Epithelial cell of prostate (primary cell): ENCODE data around the gene NKD2.
"Not testable (repeated sequence)": the region's sequence is repeated elsewhere in the genome, so short reads cannot be mapped to it uniquely, and the experiment has no call there.

ENCODE experiments used
- DNase-seq: peaks from one replicate; pipeline ENCODE4 v3.0.0-alpha.2; 2011; ENCODE audit warnings: low read depth, low spot score
- H3K27ac ChIP-seq: fragments of 450-650 bp; 2 replicates; pipeline ENCODE4 v1.5.1; 2017; ENCODE audit warnings: mild to moderate bottlenecking

NKD2 gene

DNA sequence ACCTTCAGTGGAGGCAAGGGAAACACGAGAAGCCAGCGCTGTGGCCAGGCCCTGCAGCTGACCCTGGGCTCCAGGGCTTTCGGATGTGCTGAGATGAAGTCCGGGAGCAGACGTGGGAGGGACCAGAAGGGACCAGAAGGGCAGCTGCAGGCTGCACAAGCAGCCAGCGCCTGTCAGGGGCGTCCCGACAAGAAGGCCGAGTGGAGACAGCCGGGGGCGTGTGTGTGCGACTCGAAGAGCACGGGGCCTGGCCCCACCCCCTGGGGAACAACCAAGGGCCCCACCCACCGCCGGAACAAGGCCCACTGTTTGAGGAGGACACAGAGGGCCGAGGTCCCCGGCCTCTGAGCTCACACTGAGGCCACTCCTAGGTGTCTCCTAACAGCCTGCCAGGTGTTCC is 71.8 kb downstream of the NKD2 start:
- no peak for DNase-seq
- H3K27ac ChIP-seq, result no peak overlapping the region

GRCh38 chr5:1081519-1081918 is 72.9 kb downstream of the NKD2 start:
- DNase-seq, result no peak
- H3K27ac ChIP-seq, result no peak overlapping the region

DNA sequence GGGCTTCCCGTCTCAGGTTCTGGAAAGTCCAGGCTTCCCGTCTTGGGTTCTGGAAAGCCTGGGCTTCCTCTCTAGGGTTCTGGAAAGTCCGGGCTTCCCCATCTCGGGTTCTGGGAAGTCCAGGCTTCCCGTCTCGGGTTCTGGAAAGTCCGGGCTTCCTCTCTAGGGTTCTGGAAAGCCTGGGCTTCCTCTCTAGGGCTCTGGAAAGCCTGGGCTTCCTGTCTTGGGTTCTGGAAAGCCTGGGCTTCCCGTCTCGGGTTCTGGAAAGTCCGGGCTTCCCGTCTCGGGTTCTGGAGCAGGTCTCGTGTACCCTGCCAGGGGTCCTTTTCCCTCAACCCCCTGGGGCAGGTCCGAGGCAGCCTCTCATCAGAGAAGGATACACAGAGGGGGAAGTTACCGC is 74.4 kb downstream of the NKD2 start:
- H3K27ac ChIP-seq, DNase-seq: not testable (repeated sequence)

DNA sequence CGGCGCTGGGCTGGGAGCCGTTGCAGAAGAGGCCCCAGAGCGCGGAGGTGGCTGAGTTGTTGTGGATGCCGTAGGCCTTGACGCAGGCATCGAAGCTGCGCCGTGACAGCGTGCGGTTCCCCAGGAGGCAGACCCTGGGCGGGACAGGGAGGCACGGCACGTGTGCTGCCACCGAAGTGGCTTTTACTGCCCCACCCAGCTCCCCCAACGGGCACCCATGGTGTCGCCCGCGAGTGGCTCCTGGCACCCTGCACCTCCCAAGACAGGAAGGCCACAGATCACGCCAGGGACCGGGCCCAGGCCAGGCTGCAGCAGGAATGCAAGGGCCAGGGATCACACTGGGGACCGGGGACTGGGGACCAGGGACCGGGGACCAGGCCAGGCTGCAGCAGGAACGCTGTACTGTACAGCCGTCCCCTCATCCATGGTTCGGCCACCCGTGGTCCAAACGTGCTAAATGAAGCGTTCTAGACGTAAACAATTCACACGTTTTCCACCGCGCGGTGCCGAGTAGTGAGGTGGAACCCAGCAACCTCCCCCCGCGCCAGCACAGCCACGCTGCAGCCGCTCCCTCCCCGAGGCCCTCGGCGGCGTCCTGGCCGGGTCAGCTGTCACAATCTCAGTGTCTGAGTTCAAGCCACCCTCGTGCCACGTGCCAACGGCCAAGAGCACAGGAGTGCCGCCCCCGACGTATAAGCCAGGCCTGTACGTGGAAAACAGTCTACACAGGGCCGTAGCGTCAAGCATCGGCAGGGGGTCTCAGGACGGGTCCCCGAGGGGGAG is 75.4 kb downstream of the NKD2 start:
- no peak overlapping the region for H3K27ac ChIP-seq
- no peak for DNase-seq

- DNase-seq, result no peak
- H3K27ac ChIP-seq, result no peak overlapping the region
Observed at GRCh38 chr5:1085391-1085790, 76.8 kb downstream of the NKD2 start.

GRCh38 chr5:1086137-1086536 is 77.5 kb downstream of the NKD2 start:
- no peak overlapping the region for H3K27ac ChIP-seq
- no peak for DNase-seq

DNA sequence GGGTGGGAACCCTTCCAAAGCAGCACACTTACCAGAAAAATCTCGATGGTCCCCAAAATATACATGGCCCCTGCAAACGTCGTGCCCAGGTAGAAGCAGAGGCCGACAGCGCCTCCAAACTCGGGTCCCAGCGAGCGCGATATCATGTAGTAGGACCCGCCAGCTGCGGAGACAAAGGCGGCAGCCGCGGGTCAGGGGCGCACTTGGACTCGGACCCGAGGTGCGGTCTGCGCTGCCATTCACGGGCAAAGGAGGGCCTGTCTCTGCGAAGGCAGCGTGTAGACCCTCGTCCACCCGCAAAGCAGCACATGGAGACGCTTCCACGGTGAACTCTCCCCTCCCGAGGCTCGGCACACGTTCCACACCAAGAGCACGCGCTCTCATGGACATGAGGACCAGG is 78.3 kb downstream of the NKD2 start:
- H3K27ac ChIP-seq, result no peak overlapping the region

DNA sequence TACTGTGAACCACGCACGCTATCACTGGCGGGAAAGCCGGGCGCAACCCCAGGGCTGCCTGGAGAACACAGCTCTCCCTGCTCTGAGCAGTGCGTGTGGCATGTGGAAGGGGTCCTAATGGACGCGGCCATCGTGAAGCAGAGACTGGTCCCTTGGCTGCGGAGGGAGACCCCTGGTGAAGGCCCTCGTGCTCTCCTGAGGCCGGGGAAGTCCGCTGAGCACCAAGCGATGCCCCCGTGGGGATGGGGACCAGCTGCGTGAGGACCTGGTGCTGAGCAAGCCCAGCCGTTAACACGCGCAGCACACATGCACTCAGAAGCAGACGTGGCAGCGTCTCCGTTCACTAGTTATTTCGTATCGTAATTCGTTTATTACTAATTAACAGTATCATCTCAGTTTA is 78.8 kb downstream of the NKD2 start:
- no peak overlapping the region for H3K27ac ChIP-seq
- DNase-seq, result no peak

More for the DNA sequence above, 78.3 kb downstream of the NKD2 start:
- DNase-seq, result no peak

DNA sequence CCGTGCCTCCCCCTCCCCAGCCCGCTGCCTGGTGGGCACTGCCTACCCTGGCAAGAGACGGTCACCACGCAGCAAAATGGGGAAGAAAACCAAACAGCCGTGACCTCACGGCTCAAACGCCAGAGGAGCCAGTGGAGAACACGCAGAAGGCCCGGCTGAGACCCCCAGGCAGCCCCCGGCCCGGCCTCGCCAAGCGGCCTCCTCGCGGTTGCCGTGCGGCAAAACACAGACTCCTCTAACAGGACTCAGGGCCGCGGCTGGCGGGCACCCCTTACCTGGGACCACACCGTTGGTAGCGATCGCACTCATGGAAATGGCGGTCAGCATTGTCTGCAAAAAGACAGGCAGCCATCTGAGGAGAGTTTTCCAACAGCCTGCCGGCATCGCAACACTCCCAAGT is 79.4 kb downstream of the NKD2 start:
- H3K27ac ChIP-seq, result no peak overlapping the region
- DNase-seq, result no peak
